Neural cell (in vitro differentiated cells): ENCODE measurements around the gene HMX1.

ENCODE experiments used
- CTCF ChIP-seq: fragments of 450-650 bp; IDR thresholded peaks from 2 replicates; pipeline ENCODE4 v1.5.1; 2014; ENCODE audit warnings: antibody characterized with exemption, mild to moderate bottlenecking, moderate library complexity; ENCODE audit not compliant: poor library complexity, severe bottlenecking
- EP300 ChIP-seq: fragments of 450-650 bp; conservative IDR thresholded peaks from 2 replicates; pipeline ENCODE4 v1.6.1; 2014; ENCODE audit warnings: antibody characterized with exemption, mild to moderate bottlenecking, moderate library complexity; ENCODE audit not compliant: poor library complexity, severe bottlenecking
- EZH2 ChIP-seq: fragments of 200-600, 300-800 bp; shearing (Covaris generic), sonication (generic); IDR thresholded peaks from 2 replicates; pipeline ENCODE4 v1.6.1; 2014; ENCODE audit warnings: antibody characterized with exemption, low read length, borderline replicate concordance, mild to moderate bottlenecking; ENCODE audit not compliant: insufficient read depth, poor library complexity, severe bottlenecking
- MXI1 ChIP-seq: fragments of 450-650 bp; conservative IDR thresholded peaks from 2 replicates; pipeline ENCODE4 v1.6.1; 2014; ENCODE audit warnings: antibody characterized with exemption, mild to moderate bottlenecking; ENCODE audit not compliant: poor library complexity, severe bottlenecking
- POLR2AphosphoS5 ChIP-seq: IDR thresholded peaks from 2 replicates; pipeline ENCODE4 v1.6.1; 2012
- RAD21 ChIP-seq: fragments of 450-650 bp; conservative IDR thresholded peaks from 2 replicates; pipeline ENCODE4 v1.6.1; 2014; ENCODE audit warnings: antibody characterized with exemption, mild to moderate bottlenecking, moderate library complexity
- REST ChIP-seq: IDR thresholded peaks from 2 replicates; pipeline ENCODE4 v1.6.1; 2012; ENCODE audit warnings: borderline replicate concordance
- SMC3 ChIP-seq: fragments of 450-650 bp; conservative IDR thresholded peaks from 2 replicates; pipeline ENCODE4 v1.6.1; 2014; ENCODE audit warnings: antibody characterized with exemption, mild to moderate bottlenecking, moderate library complexity; ENCODE audit not compliant: poor library complexity

GRCh38 chr4:8912506-8912905 is 40.9 kb upstream of the HMX1 start:
- TF ChIP-seq EZH2: no peak
- no peak for TF ChIP-seq SMC3
- no peak for TF ChIP-seq CTCF
- TF ChIP-seq MXI1: no peak
- TF ChIP-seq REST: no peak
- TF ChIP-seq POLR2AphosphoS5: no peak
- TF ChIP-seq RAD21: no peak
- no peak for TF ChIP-seq EP300
